GM19023 (cell line): ENCODE results near the gene ELL2.
"Not testable (repeated sequence)": the region's sequence is repeated elsewhere in the genome, so short reads cannot be mapped to it uniquely, and the experiment has no call there.

Experiments used
- ATAC-seq: cut with Tn5 transposase; IDR thresholded peaks from one replicate; pipeline ENCODE4 v1.9.1; 2021; ENCODE audit warnings: mild to moderate bottlenecking, moderate library complexity; ENCODE audit not compliant: unreplicated experiment

The ELL2 gene

DNA sequence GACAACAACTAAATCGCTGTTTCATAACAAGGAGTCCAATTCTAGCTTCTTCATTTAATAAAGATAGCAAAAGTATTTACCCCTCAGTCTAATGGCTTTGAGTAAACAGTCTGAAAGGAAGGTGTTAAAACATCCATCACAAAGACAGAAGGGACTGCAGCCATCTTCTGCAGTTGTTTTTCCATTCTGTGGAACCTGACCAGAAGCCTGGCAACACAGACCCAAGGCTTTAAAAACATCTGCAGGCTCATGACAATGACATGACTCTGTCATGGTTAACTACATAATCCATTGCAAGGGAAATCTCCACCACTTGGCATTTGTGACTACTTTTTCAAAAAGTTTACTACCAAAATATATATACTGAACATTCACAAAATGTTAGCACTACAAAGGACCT, 51.9 kb downstream of the ELL2 start:
- ATAC-seq: no peak

DNA sequence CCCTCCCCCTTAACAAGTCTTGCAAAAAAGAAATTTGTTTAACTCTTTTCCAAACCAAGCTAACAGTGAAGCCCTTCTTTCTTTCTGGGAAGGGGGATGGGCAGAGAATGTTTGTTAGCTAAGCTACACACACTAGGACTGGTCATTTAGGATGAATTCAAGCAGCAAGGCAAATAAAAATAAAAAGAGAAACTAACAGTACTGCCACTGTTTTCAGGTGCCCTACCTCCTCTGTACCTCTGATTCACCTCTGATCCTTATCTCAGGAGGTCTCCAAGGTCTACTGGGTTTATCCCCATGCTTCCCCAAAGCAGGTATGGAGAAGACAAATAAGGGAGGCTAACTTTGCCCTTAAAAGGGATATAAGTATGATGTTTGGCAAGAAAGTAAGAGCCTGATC, 52.9 kb downstream of the ELL2 start:
- ATAC-seq: no peak

DNA sequence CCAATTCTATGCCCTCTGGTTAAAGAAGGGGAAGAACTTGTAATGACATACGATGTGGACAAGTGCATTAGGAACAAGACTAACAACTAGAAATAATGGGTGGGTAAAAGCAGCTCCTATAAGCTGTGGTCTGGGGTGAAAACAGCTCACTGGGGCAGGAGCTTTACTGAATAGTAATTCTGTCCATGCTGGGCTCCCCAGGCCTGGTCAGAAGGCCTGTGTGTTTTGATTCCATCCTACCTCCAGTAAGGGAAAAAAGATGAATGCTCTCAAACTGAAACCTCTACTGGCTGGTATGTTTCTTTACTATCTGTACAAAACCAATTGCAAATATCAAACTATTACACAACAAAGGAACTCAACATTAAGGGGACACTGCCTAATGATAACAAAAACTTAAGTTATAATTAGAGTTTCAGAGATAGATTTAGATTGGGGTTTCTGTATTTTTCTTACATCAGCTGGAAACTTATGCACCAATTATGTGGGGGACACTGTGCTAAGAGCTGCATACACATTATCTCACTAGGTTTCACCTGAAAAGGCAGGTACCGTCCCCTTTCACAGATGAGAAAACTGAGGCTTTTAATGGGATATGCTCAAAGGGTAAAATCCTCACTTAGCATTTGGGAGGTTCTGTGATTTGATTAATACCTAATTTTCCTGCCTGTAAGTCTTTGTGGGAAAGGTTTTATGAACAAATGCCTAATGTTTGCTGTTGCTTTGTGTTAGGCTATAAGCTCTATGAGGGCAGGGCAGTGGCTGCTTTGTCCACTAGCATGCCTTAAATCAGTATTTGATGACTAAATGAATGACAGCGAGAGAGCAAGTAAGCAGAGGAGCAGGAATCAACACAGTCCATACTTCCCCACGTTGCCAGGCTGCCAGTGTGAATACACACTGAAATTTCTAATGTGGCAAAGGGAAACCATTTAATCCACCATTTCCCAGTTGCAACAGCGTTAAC, 53.6 kb downstream of the ELL2 start:
- ATAC-seq: no peak

DNA sequence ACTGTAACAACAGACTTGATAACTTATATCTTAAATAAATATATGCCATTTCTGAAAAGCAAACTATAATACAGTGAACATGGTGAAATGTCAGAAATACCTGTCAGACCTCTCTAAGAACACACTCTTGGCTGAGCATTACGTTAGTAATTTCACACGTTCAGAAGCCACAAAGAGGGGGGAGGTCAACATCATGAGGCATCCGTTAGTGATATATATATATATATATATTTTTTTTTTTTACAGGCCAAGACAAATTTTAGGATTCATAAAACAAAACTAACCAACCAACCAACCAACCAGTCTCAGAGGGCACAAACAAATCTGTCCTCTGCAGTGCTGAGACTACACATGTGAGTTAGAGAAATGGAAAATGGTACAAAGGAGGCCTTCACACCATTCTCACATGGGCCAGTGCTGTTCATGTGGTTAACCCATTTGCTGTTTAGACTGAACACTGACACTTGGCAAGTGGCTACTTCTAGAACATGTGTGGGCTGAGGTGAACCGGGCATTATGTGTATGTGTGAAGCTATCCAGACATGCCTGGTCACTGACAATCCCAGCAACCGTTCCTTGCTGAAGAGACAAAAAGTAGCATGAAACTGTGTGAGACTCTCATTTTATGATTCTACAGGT, 54.5 kb downstream of the ELL2 start:
- ATAC-seq: no peak

DNA sequence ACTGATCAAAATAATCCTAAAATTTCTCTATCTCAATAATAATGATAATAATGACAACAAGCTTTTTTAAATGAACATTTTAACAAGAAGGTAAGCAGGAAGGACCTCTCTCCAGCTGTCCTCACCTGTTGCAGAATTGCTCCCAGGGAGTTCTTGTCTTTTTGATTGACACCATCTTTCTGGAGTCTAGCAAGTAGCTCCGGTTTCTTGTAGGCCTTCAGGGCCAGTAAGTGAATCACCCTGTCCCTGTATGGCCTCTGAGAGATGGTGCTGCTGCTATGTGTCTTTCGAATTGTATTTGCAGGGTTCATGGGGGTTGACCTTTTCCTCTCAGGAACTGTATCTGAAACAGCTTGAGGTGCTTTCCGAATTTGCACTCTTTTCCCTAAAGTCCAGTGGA, 55.3 kb downstream of the ELL2 start:
- ATAC-seq: not testable (repeated sequence)

DNA sequence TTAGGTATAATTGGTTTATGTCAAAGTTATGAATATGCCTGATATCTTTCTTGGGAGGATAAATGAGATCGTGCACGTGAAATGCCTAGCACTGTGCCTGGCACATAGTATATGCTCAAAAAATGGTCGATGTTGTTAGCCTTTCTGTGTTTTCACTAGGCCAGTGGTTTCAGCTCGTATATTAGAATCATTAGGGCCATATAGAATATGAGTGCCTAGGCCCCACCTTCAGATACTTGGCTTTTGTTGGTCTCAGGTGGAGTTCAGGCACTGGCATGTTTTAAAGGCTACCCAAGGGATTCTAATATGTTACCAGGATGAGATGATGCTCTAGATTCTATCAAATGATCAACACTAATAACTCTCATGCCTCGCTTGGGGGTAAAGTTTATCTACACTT, 56.8 kb downstream of the ELL2 start:
- no peak for ATAC-seq

DNA sequence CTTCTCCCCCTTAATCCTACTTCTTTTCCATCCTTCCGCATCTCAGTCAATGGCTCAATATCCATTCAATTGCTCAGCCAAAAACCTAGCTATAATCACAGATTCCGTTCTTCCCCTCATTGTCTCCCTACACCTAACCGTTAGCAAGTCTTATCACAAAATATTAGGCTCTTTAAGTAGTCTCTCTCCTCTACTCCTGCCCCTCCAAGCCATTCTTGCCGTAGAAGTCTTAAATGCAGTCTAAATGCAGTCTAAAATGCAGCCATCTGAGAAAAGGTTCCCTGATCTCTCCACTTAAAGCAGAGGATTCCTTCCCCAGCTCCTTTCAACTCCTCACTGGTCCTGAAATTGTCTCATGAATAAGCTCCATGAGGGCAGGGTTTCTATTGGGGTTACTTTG, 57.8 kb downstream of the ELL2 start:
- ATAC-seq: no peak

DNA sequence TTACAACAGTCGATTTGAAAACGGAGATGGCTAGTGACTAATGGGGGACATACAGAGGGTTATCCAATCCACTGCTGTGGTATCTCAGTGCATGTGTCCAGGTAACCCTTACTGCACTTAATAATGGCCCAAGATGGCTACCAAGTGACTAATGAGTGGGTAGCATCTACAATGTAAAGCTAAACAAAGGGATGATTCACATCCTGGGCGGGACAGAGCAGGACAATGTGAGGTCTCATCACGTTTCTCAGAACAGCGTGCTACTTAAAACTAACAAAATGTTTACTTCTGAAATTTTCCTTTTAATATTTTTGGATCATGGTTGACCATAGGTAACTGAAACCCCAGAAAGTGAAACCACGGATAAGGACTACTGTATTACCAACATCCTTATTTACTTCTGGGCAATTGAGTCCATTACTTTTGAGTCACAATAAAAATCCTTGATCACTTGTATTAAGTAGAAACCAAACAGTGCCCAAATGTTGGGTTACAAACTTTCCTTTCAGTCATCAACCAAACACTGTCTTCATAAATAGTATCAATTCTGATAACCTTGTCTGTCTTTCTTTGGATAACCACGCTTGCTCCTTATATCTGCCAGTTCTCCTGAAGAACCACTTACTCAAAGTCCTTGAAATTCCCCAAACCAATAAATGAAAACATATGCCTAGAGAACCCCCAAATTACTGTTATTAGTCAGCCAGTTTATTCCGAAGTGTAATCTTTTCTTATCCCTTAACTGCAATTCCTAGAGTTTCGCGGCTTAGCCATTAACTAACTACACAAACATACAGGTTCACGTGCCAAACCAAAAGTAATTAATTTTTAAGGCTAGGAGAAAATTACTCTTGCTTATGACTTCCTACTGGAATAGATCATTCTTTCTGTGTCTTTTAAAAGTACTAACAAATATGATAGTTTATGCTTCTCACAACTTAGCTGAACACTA, 59.7 kb downstream of the ELL2 start:
- no peak for ATAC-seq

DNA sequence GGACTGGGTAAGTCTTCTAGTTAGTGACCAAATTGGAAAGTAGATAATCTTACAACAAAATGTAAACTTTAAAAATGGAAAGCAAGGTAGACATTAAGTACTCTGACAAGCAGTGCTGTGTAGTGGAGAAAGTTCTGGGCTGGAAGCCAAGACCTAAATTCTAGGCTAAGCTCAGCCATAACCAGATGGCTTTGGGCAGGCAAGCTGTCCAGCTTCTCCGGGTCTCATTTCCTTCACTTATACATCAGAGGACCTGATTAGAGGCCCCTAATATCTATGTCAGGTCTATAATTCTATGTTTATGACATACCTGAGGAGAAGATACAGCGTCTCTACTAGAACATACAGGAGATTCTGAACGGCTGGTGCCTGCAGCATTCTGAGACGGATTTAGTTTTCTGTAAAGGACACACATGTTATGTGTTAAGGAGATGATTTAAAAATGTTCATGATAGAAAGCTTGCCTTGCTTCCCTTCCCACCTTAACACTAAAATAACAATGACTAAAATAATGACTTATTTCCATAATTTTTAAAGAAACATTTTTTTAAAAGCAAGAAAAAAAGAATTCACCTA, 61.2 kb downstream of the ELL2 start:
- ATAC-seq: no peak

DNA sequence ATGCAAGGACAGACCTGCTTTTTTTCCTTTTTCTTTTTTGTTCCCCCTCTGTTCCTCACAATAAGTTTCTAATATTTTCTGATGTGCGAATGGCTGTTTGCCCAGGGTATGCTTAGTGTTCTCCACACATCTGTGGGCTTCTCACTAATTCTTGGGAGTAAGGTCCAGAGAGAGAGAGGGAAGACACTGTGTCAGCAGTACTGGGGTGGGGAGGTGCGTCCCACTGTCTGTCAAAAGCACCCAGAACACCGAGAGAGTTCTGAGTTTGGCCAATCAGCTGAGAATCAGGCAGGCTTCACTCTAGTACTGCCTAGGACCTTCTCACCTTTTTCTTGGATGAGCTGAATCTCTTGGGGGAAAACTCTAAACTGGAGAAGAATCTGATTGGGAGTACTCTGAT, 61.8 kb downstream of the ELL2 start:
- no peak for ATAC-seq

DNA sequence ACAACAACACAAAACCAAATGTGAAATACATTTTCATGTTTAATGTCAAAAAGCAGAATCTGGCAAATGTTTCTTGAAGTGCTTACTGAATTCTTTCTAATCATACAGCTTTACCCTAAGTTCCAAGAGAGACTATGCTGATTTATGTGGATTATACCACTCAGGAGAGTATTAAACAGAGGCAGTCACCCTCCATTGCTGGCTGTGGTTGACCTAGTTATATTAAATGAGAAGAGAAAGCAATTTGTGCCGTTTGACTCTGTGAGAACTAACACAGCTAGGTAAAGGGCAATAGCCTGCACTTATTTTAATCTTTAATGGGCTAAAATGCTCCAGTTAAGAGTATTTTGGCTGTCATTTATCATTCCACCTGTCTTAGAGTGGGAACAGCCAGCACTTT, 62.6 kb downstream of the ELL2 start:
- ATAC-seq: no peak

DNA sequence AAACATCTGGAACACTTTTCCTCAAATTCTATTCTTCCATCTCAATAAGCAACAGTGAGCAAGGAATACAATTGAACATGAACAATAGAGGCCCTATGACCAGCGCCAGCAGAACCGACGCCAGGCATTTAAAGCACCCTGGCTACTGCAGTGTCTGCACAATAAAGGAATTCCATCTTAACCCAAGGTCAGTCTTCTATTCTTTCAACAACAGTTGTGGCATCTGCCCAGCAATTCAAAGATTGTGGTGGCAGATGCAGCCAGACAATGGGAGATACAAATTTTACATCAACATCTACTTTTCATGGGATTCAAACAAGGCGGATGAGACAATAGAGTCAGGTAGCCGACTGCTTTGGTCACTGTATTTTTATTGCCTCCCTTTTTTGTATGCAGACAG, 65.9 kb downstream of the ELL2 start:
- no peak for ATAC-seq

DNA sequence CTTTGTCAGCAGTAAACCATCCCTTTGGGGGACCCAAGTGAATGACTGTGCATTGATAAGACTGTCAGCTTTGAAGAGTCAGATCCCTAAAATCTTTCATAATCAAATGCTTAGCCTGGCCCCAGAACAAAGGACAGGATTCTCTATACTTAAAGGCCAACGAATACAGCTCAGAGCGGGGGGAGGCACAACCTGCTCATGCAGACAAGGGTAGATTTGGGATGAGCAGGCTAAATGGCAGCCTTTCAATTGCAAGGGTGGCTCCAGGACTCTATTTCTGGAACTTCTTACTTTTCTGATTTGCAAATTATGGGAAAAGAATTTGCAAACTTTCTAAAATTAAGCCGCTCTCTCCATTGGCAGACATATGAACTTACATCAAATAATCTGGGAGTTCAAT, 66.4 kb downstream of the ELL2 start:
- no peak for ATAC-seq

DNA sequence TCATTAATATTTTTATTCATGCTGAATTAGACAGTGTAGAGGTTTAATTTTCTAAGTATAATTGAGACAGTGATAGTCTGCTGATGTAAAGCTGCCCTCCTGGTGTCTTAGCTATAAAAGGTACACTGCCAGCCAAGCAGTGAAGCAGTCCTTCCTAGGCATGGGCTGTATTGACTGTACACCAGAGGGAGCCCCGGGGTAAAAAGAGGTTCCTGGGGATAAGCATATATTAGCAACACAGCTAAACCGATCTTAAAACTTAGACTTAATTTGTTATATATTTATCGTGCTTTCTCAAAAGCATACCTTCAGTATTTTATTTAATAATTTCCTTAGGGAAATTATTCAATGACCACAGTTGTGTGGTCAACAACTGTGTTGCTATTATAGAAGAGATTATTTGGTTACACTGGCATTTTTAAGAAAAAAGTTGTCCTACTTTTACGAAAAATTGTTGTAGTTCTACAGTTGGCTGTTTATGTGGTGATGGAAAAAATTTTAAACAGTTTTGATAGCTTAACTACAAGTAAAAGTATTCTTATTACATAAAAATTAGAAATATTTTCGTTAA, 68.8 kb downstream of the ELL2 start:
- ATAC-seq: no peak

DNA sequence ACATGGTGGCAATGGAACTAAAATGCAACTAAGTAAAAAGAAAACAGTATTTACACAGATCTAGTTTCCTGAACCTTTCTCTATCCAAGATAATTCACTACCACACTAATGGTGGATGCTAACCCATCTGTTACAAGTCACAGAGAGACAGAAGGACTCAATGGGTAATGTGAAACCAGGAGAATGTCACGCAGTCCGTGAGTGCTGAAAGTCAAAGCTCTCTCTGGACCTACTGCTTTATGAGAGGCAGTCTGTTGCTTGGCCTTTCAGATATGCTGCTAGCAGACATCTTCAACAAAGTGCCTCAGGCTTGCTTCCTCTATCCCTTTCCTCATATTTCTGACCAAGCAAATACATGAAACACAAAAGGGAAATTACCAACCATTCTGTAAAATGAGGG, 70.2 kb downstream of the ELL2 start:
- no peak for ATAC-seq

DNA sequence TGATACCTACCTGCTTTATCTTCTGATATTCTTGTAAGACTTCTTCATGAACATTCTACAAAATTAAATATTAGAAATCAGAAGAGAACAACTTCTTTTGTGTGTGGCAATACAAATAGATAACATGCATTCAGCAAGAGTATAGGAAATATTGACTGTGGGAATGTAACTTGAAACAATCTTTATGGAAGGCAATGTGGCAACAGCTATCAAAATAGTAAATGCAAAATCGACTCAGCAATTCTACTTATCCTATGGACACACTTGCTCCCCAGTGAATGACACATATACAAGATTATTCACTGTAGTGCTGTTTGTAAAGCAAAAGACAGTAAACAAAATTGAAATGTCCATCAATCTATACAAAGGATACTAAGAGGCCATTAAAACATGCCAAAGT, 72.6 kb downstream of the ELL2 start:
- no peak for ATAC-seq

DNA sequence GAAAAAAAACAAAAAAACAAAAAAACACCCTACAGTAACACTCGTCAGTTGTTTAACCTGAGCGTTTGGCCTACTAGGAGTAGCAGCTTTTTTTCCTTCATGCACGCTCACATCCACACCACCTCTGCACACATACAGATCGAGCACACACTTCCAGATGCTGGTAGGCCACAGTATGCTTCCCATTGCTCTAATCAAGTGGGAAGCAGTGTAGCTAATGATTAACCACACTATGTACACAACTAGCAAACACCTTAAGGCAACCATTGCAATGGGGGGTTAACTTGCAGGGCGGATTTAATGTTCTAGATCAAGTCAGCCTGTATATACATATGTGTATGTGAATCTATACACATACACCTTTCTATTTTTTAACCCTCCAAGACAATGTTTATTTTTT, 73.7 kb downstream of the ELL2 start:
- ATAC-seq: no peak

DNA sequence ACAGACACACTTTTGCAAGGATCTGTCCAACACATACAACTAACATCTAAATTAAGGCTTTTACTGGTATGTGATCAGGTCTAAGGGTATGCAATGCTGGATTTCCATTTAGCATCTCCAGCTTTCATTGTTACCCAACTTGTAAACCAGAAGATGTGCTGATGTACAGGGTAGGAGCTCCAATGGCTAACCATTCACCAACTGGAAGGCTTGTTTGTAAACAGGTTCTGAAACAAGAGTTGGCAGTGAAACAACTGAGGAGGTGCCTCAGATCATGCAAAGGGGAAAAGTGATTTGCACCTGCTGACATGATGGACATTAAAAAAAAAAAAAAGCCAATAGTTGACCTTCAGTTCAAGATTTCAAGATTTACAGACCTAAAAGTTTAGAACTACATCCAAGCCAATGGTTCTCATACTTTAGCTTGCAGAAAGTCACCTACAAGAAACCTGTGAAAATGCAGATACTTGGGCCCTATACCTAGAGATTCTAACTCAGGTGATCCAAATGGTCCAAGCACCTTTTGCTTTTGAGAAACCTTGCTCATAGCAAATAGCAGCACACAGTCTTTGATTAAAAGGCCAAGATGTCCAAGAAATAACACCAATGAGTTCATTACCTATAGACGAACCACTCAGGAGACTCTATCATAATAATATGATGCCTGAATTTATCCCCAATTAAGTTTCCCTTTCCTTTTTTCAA, 75.2 kb downstream of the ELL2 start:
- ATAC-seq: no peak

DNA sequence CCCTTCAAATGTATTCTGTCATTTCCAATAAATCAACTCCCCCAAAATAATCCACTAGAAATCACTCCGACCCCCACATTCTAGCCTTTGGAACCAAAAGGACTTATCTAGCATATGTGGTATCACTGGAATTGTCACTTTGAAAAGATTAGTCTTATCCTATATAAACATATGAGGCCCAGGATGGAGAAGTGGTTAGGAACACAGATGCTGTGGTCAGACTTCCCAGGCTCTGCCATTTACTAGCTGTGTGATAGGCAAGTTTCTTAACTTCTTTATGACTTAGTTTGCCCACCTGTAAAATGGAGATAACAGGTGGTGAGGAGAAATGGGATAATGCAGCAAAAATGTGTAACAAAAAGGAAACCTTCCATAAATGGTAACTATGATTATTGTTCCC, 77.1 kb downstream of the ELL2 start:
- ATAC-seq: no peak

DNA sequence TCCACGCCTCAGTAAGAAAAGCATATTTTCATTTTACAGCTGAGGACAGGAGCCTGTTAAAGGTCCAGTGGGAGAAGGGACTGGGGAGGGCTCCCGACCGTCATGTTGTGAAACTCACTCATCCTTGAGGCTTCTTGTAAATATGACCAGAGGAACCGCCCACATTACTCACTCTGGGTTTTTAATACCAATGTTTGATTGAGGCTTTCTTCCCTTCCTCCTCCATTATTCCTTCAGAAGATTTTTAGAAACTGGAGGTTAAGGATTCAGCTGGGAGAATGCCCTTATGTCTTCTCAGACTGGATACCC, 77.7 kb downstream of the ELL2 start:
- ATAC-seq: peak; percentile 55
